ENCODE measurements around the gene SORCS2. TPM values are rescaled to one million over a fixed set of nuclear protein-coding genes. Genes with fewer than 3 reads are reported as not detected.

SORCS2 gene
- total and polyA plus RNA-seq, 8 donors: 4.6 to 9.7 (median 7.2) TPM

DNA sequence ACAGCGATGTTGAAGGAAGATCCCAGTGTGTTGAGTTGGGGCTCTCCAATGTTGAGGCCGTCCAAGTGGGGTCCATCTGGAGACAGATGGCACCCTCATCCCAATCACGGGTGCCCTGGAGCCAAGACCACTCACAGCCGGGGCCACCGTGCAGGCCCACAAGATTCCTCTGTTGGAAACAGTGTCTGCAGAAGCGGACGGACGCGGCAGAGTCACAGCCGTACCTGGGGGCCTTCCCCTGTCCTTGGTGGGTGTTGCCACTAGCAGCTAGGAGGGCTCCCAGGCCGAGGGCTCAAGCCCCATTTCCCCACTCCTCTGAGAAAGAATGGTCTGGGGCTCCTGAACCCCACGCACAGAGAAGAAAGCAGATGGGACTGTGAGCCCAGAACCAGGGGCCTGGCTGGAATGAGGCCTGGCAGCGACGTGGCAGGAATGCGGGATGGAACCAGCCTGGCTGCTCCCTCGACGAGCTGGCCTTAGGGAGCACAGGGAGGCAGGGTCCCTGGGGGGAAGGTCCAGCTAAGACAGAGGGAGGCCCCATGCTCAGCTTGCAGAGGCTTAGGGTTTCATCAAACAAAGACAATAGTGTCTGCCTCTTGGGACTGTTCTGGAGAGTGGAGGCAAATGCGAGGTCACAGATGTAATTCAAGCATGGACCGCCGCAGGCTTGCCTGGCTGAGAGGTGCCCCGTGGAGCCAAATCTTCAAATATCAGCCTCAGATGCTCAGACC, 518.4 kb downstream of the SORCS2 start:
- Histone ChIP-seq H3K36me3 (no peaks in the 10 kb centered on the region), H3K9me3 (peaks cover 0 to 4% of the 10 kb centered on the region in 2 donors), H3K27ac (no peak overlapping the region), H3K27me3 (no peaks in the 10 kb centered on the region), H3K4me3 (no peak overlapping the region), H3K4me1 (no peaks in the 10 kb centered on the region)
- ATAC-seq (no peak), DNase-seq (peak in 1 of 4 donors; percentile 75)
- TF ChIP-seq, protein P1, sequence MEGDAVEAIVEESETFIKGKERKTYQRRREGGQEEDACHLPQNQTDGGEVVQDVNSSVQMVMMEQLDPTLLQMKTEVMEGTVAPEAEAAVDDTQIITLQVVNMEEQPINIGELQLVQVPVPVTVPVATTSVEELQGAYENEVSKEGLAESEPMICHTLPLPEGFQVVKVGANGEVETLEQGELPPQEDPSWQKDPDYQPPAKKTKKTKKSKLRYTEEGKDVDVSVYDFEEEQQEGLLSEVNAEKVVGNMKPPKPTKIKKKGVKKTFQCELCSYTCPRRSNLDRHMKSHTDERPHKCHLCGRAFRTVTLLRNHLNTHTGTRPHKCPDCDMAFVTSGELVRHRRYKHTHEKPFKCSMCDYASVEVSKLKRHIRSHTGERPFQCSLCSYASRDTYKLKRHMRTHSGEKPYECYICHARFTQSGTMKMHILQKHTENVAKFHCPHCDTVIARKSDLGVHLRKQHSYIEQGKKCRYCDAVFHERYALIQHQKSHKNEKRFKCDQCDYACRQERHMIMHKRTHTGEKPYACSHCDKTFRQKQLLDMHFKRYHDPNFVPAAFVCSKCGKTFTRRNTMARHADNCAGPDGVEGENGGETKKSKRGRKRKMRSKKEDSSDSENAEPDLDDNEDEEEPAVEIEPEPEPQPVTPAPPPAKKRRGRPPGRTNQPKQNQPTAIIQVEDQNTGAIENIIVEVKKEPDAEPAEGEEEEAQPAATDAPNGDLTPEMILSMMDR (IDR thresholded peaks at IDR 0.05): no peak
- intact Hi-C loops (cut with DNase I): no loop called here

DNA sequence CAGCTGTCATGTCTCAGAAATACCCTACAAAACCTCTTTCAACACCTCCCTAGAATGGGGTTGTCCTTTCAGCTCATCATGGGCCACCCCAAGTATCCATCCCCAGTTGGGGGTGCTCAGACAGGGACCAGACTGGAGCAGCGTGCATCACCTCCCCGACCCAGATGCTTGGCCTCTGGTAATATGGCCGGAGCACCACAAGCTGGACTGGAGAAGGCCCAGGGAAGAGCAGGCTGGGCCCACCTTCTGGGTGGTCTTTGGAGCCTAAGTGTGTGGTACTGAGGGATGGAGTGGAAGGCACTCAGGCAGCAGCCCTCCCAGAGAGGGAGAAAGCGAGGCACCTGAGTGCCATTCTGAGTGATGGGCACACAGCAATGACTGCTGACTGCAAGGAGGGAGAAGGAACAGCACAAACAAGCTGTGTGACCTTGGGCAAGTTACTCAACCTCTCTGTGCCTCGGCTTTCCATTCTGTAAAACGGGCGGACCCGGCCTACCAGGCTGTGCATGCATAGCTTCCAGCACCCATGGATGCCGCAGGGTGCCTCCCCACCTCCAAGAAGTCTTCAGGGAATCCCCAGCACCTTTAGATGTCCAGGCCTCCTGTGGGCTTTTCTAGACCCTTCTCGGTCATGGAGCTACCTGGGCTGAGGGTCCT, 519.1 kb downstream of the SORCS2 start:
- peaks cover 0 to 4% of the 10 kb centered on the region in 2 donors for H3K9me3 ChIP-seq
- intact Hi-C loops (cut with DNase I): no loop called here
- ATAC-seq: no peak

DNA sequence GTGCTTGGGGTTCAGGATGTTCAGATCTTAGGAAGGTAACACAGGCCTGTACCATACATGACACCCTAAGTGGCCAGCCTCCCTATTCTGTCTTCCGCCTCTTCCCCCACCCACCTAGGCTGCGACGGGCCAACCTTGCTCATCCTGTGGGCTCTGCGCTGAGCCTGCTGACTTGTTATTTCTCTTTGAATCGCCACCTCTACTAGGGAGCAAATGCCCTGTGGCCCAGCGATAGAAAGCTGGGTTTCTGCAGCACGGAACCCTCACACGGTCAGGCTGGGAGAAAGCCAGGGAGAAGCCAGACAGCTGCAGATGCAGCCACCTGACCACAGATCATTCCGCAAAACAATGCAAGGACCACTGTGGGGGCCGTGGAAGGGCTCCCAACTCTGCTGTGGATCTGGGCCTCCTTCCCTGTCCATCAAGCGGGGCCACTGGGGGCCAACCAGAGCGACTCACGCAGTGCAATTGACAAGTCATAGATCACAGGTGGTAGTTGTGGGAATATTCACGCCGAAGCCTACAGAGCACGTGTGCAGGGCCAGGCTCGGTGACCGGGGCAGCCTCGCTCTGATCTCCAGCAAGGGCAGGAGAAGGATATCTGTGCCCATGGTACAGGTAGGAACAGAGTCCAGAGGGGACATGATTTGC, 519.8 kb downstream of the SORCS2 start:
- ATAC-seq (no peak), DNase-seq (peak in 1 of 4 donors; percentile 67)
- TF ChIP-seq, protein P1 (IDR thresholded peaks at IDR 0.05): no peak
- Histone ChIP-seq H3K27me3 (no peaks in the 10 kb centered on the region), H3K27ac (no peak overlapping the region), H3K4me3 (no peak overlapping the region), H3K9me3 (peaks cover 0 to 4% of the 10 kb centered on the region in 2 donors), H3K36me3 (no peaks in the 10 kb centered on the region), H3K4me1 (no peaks in the 10 kb centered on the region)
- intact Hi-C loops (cut with DNase I): no loop called here

More for the DNA sequence above, 519.1 kb downstream of the SORCS2 start:
- TF ChIP-seq, protein P1 (IDR thresholded peaks at IDR 0.05): no peak
- Histone ChIP-seq H3K27ac (no peak overlapping the region), H3K27me3 (no peaks in the 10 kb centered on the region), H3K4me3 (no peak overlapping the region), H3K4me1 (no peaks in the 10 kb centered on the region), H3K36me3 (no peaks in the 10 kb centered on the region)
- DNase-seq: peak in 1 of 4 donors; percentile 61

DNA sequence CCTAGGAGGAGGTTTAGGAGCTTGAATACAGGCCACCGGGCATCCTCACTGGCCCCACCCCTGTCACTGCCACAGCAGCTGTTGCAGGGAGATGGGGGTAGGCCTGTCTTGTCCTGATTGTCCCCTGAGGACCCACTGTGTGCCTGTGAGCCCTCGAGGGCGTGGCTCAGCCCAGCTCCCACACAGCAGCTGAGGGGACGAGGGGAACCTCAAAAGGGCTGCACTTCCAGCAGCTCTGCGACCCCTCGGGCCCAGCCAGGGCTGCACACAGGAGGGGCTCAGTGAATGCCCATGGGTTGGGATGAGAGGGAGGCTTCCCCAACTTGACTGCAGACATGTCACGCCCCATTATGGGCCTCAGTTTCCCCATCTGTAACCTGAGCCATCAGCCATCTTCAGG, 521.4 kb downstream of the SORCS2 start:
- intact Hi-C loops (cut with DNase I): no loop called here
- no peaks in the 10 kb centered on the region for H3K36me3 ChIP-seq
- TF ChIP-seq, protein P1 (IDR thresholded peaks at IDR 0.05): no peak
- H3K4me1 ChIP-seq: no peaks in the 10 kb centered on the region
- no peak overlapping the region for H3K27ac ChIP-seq
- H3K27me3 ChIP-seq: no peaks in the 10 kb centered on the region
- peaks cover 0 to 4% of the 10 kb centered on the region in 2 donors for H3K9me3 ChIP-seq
- no peak overlapping the region for H3K4me3 ChIP-seq
- ATAC-seq (no peak), DNase-seq (peak in 1 of 4 donors; percentile 73)

DNA sequence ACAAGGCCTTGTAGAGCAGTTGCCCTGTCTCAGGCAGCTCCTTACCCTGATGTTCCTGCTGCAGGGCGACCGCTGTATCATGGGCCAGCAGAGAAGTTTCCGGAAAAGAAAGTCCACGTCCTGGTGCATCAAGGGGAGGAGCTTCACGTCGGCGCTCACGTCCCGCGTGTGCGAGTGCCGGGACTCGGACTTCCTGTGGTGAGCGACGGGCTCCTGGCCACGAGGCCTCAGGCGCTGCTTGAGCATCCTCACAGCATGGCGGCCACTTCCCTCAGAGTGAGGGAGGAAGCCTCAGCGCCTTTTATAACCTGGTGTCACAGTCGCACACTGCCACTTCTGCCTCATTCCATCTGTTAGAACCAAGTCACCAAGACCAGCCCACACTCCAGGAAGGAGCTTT, 521.8 kb downstream of the SORCS2 start:
- peaks cover 0 to 4% of the 10 kb centered on the region in 2 donors for H3K9me3 ChIP-seq
- no peaks in the 10 kb centered on the region for H3K36me3 ChIP-seq
- H3K27ac ChIP-seq: no peak overlapping the region
- ATAC-seq: no peak
- intact Hi-C loops (cut with DNase I): no loop called here
- H3K4me3 ChIP-seq: no peak overlapping the region
- TF ChIP-seq, protein P1 (IDR thresholded peaks at IDR 0.05): no peak
- DNase-seq: peak in 1 of 4 donors; percentile 50
- H3K27me3 ChIP-seq: peaks cover 0 to 4% of the 10 kb centered on the region in 2 donors
- no peaks in the 10 kb centered on the region for H3K4me1 ChIP-seq

Measured in left lung (tissue), 10 donors.